Measurements from ENCODE around the gene FLT4. TPM values are rescaled to one million over a fixed set of nuclear protein-coding genes. Genes with fewer than 3 reads are reported as not detected.

Gene FLT4
- total RNA-seq, 1 experiment from 2014 or later = 6.3 TPM

DNA sequence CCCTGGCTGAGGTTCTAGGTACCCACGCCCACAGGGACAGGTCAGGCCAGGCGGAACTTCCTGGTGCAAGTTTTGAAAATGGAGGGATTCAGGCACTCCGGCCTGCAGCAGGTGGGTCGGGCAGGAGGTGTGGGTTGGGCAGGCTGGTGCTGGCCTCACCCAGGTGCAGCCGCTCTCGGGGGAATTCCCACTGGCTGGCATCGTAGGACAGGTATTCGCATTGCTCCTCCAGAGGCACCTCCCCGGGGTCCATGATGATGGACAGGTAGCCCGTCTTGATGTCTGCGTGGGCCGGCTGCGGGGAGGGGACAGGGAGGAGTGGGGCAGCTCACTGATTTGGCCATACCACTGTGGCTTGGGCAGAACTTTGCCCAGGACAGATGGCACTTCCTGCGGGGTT is 29.4 kb downstream of the FLT4 start:
- no peaks in the 10 kb centered on the region for H3K9me3 Mint-ChIP-seq
- Histone ChIP-seq H4K5ac (ENCODE audit: insufficient read length, low read depth, low read length) (no peak overlapping the region), H2BK20ac (ENCODE audit: low read depth, low read length, poor library complexity, severe bottlenecking) (no peak overlapping the region), H3K4ac (ENCODE audit: low read depth, low read length) (no peak overlapping the region), H2BK120ac (ENCODE audit: low read depth, low read length, poor library complexity, severe bottlenecking) (no peak overlapping the region), H3K9ac (ENCODE audit: extremely low read depth, insufficient read length, low read length) (no peak overlapping the region), H3K27ac (ENCODE audit: insufficient read length, low read depth, low read length) (no peak overlapping the region), H4K20me1 (ENCODE audit: control insufficient read depth, insufficient read depth, insufficient read length) (no peaks in the 10 kb centered on the region), H3K18ac (ENCODE audit: insufficient read length, low read depth, low read length) (no peak overlapping the region), H4K91ac (ENCODE audit: insufficient read length, low read depth, low read length) (no peak overlapping the region), H2AFZ (ENCODE audit: low read length) (no peak overlapping the region), H2BK15ac (ENCODE audit: low read depth, low read length) (no peak overlapping the region), H2BK5ac (ENCODE audit: insufficient read length, low read length) (no peak overlapping the region), H3K4me2 (ENCODE audit: insufficient read depth, insufficient read length, low read length) (no peak overlapping the region), H3T11ph (ENCODE audit: low read length) (no peak overlapping the region), H3K79me1 (ENCODE audit: insufficient read depth, low read depth, low read length, poor library complexity, severe bottlenecking) (no peaks in the 10 kb centered on the region), H2AK5ac (ENCODE audit: insufficient read length, low read length) (no peak overlapping the region), H3K4me1 (ENCODE audit: insufficient read depth, low read length) (no peaks in the 10 kb centered on the region), H3K23me2 (ENCODE audit: insufficient read length, low read depth, low read length, poor library complexity, severe bottlenecking) (peaks cover 4% of the 10 kb centered on the region), H2BK12ac (ENCODE audit: insufficient read length, low read depth, low read length) (no peak overlapping the region), H3K9me3 (ENCODE audit: control insufficient read depth, low read depth, low read length) (no peaks in the 10 kb centered on the region), H3K56ac (ENCODE audit: insufficient read length, low read depth, low read length) (no peak overlapping the region), H3K23ac (ENCODE audit: insufficient read length, low read depth, low read length) (no peak overlapping the region), H3K27me3 (ENCODE audit: insufficient read depth, low read length) (peaks cover 3% of the 10 kb centered on the region; the same call in 1 of the 2 replicates), H3K79me2 (ENCODE audit: insufficient read depth, low read length) (no peaks in the 10 kb centered on the region), H4K8ac (replicated peaks; ENCODE audit: insufficient read length, low read depth, low read length) (no peak overlapping the region), H3K14ac (ENCODE audit: insufficient read depth, low read length) (no peak overlapping the region)
- peaks cover 0 to 5% (median 0%) of the 10 kb centered on the region in 3 experiments; a peak in 2 of 7 replicates for H3K36me3 Mint-ChIP-seq (ENCODE audit: insufficient read depth in 1 of 3, low read depth in 3 of 3)
- H3K4me3 Mint-ChIP-seq = peak overlapping the region in 1 of 2 experiments; percentile 65; a peak in 2 of 5 replicates
- peaks cover 6 to 8% of the 10 kb centered on the region in 2 experiments; a peak in 3 of 4 replicates for H3K4me1 Mint-ChIP-seq
- TF ChIP-seq, protein P1, sequence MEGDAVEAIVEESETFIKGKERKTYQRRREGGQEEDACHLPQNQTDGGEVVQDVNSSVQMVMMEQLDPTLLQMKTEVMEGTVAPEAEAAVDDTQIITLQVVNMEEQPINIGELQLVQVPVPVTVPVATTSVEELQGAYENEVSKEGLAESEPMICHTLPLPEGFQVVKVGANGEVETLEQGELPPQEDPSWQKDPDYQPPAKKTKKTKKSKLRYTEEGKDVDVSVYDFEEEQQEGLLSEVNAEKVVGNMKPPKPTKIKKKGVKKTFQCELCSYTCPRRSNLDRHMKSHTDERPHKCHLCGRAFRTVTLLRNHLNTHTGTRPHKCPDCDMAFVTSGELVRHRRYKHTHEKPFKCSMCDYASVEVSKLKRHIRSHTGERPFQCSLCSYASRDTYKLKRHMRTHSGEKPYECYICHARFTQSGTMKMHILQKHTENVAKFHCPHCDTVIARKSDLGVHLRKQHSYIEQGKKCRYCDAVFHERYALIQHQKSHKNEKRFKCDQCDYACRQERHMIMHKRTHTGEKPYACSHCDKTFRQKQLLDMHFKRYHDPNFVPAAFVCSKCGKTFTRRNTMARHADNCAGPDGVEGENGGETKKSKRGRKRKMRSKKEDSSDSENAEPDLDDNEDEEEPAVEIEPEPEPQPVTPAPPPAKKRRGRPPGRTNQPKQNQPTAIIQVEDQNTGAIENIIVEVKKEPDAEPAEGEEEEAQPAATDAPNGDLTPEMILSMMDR (conservative IDR thresholded peaks at IDR 0.05) = no peak
- no peak for DNase-seq
- H3K27me3 Mint-ChIP-seq (ENCODE audit: low read depth) = peaks cover 17% of the 10 kb centered on the region
- no peak overlapping the region for H3K27ac Mint-ChIP-seq
- no CpG with 5 or more reads among the region's 14 CpGs for WGBS (ENCODE audit: extremely low coverage, insufficient read length, low lambda C conversion rate)

All from H9 (cell line).